Upper lobe of left lung (tissue), 6 donors: ENCODE results near the gene TBL1XR1. TPM values are rescaled to one million over a fixed set of nuclear protein-coding genes. Genes with fewer than 3 reads are reported as not detected.

ENCODE experiments used
- ATAC-seq, 2 donors: fragments of 200-7000 bp; cut with Tn5 transposase; one replicate each; pipeline ENCODE4 v1.9.1; 2022; ENCODE audit warnings: mild to moderate bottlenecking in 2 of 2, moderate library complexity in 2 of 2; ENCODE audit not compliant: low FRiP score in 2 of 2
- DNase-seq, 2 donors: peaks; one replicate each; pipeline ENCODE4 v3.0.0-alpha.2; 2019 to 2020
- H3K27ac ChIP-seq, 4 donors: fragments of 200-600 bp; sonication (generic); one replicate each; pipeline ENCODE4 v1.5.1; 2016 to 2019
- H3K27me3 ChIP-seq, 4 donors: fragments of 200-600 bp; sonication (generic); one replicate each; pipeline ENCODE4 v1.5.1; 2017 to 2019
- H3K36me3 ChIP-seq, 4 donors: fragments of 200-600 bp; sonication (generic); one replicate each; pipeline ENCODE4 v1.5.1; 2016 to 2019
- H3K4me1 ChIP-seq, 4 donors: fragments of 200-600 bp; sonication (generic); one replicate each; pipeline ENCODE4 v1.5.1; 2018 to 2019
- H3K4me3 ChIP-seq, 4 donors: fragments of 200-600 bp; sonication (generic); one replicate each; pipeline ENCODE4 v1.5.1; 2017 to 2019; ENCODE audit warnings: mild to moderate bottlenecking in 2 of 4, moderate library complexity in 1 of 4
- H3K9me3 ChIP-seq, 4 donors: fragments of 200-600 bp; sonication (generic); one replicate each; pipeline ENCODE4 v1.5.1; 2018 to 2019
- EP300 ChIP-seq, 4 donors: sonication (generic); formaldehyde crosslinking; IDR thresholded peaks; one replicate each; pipeline ENCODE4 v1.5.1; 2017; ENCODE audit warnings: antibody characterized with exemption in 4 of 4, control low read depth in 2 of 4
- POLR2A ChIP-seq, 4 donors: fragments of 450-650 bp; IDR thresholded peaks; one replicate each; pipeline ENCODE4 v1.5.1; 2016 to 2017; ENCODE audit warnings: antibody characterized with exemption in 4 of 4, mild to moderate bottlenecking in 2 of 4
- POLR2AphosphoS5 ChIP-seq, 2 donors: sonication (generic); formaldehyde crosslinking; IDR thresholded peaks; one replicate each; pipeline ENCODE4 v1.5.1; 2017; ENCODE audit warnings: antibody characterized with exemption in 2 of 2
- WGBS, 2 donors: methylation state at CpG; one replicate each; pipeline ENCODE4 v1.1.5; 2017 to 2018; 5-methylcytosine and 5-hydroxymethylcytosine counted together
- total RNA-seq, 6 donors: library from RNA; depleted of rRNA in 4 of 6; stranded (reverse); fragments of >200 nt in 4 of 6; gene quantifications; one replicate each; pipeline versions ENCODE4 v1.1.0 to v1.2.1, GENCODE V29; 2016 to 2021
- TF ChIP-seq, protein P1 (sequence below), 6 experiments: fragments of 450-650 bp in 4 of 6; fragments of 200-600 bp in 2 of 6; sonication (generic) in 2 of 6; IDR thresholded peaks; one replicate each; pipeline ENCODE4 v1.5.1; 2016 to 2019; ENCODE audit warnings: antibody characterized with exemption in 6 of 6
- donor health status: DM: no; HTN: no; CAD: no; lungs with moderate emphysema.
- donor health status: DM: no; HTN: yes; CAD: no; lungs with severe emphysema.

Gene TBL1XR1
- total RNA-seq, 6 donors from 2014 or later, result 46.1 to 156 (median 86.6) TPM

DNA sequence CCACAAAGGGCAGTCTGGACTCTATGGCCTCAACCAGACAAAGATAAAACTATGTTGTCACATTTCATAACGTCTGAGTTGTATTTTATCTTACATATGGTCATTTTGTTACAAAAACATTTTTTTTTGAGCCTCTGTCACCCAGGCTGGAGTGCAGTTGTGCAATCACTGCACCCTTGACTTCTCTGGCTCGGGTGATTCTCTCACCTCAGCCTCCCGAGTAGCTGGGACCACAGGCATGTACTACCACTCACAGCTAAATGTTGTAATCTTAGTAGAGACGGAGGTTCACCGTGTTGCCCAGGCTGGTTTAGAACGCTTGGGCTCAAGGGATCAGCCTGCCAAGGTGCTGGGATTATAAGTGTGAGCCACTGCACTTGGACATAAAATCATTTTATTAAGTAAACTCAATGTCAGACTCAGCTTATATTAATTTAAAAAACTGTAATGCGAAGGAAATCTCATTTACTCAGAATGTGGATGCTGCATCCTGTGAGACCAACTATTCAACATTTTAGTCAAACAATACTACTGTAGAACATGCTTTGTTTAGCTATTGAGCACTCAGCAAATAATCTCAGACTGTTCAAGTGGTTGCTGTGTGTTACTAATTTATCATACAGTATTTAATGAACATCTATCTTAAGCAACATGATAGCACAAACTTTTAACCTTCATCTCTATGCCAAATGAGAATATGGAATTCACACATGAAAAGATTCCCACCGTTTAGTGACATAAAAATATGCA is 209.2 kb downstream of the TBL1XR1 start:
- H3K9me3 ChIP-seq, result no peaks in the 10 kb centered on the region
- no peaks in the 10 kb centered on the region for H3K36me3 ChIP-seq
- TF ChIP-seq POLR2A (IDR thresholded peaks at IDR 0.05) (no peak), EP300 (IDR thresholded peaks at IDR 0.05) (no peak), POLR2AphosphoS5 (IDR thresholded peaks at IDR 0.05) (no peak)
- TF ChIP-seq, protein P1, sequence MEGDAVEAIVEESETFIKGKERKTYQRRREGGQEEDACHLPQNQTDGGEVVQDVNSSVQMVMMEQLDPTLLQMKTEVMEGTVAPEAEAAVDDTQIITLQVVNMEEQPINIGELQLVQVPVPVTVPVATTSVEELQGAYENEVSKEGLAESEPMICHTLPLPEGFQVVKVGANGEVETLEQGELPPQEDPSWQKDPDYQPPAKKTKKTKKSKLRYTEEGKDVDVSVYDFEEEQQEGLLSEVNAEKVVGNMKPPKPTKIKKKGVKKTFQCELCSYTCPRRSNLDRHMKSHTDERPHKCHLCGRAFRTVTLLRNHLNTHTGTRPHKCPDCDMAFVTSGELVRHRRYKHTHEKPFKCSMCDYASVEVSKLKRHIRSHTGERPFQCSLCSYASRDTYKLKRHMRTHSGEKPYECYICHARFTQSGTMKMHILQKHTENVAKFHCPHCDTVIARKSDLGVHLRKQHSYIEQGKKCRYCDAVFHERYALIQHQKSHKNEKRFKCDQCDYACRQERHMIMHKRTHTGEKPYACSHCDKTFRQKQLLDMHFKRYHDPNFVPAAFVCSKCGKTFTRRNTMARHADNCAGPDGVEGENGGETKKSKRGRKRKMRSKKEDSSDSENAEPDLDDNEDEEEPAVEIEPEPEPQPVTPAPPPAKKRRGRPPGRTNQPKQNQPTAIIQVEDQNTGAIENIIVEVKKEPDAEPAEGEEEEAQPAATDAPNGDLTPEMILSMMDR (IDR thresholded peaks at IDR 0.05), result no peak
- ATAC-seq, result peak in 1 of 2 donors; percentile 75
- peaks cover 0 to 7% (median 0%) of the 10 kb centered on the region in 4 donors for H3K4me1 ChIP-seq
- H3K27me3 ChIP-seq, result no peaks in the 10 kb centered on the region
- 44 to 53% methylated on average over 8 of the region's 8 CpGs for WGBS, 2 donors
- no peak overlapping the region for H3K4me3 ChIP-seq
- no peak overlapping the region for H3K27ac ChIP-seq
- DNase-seq, result peak in 1 of 2 donors; percentile 76

DNA sequence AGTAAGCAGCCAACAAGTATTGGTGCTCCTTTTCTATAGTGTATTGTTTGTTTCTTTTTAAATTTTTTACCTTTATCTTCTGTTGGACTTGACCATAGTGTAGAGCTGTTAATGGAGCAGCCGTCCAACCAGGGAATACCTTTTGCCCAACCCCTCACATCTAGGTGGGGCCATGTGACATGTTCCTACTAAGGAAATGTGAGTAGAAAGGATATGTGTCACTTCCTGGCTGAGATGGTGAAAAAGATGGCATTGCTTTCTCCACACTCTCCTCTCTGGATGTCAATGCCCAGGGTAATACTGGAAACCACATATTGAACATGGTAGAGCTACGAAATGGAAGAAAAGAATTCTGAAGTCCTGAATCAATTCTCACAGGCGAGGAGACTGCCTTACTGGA is 218.8 kb downstream of the TBL1XR1 start:
- Histone ChIP-seq H3K27me3 (no peaks in the 10 kb centered on the region), H3K9me3 (no peaks in the 10 kb centered on the region), H3K27ac (no peak overlapping the region), H3K36me3 (no peaks in the 10 kb centered on the region), H3K4me1 (no peaks in the 10 kb centered on the region), H3K4me3 (no peak overlapping the region)
- TF ChIP-seq POLR2A (IDR thresholded peaks at IDR 0.05) (no peak), POLR2AphosphoS5 (IDR thresholded peaks at IDR 0.05) (no peak), EP300 (IDR thresholded peaks at IDR 0.05) (no peak)
- TF ChIP-seq, protein P1 (IDR thresholded peaks at IDR 0.05), result no peak
- ATAC-seq (no peak), DNase-seq (no peak)
- 88 to 95% methylated on average over 3 of the region's 3 CpGs for WGBS, 2 donors

DNA sequence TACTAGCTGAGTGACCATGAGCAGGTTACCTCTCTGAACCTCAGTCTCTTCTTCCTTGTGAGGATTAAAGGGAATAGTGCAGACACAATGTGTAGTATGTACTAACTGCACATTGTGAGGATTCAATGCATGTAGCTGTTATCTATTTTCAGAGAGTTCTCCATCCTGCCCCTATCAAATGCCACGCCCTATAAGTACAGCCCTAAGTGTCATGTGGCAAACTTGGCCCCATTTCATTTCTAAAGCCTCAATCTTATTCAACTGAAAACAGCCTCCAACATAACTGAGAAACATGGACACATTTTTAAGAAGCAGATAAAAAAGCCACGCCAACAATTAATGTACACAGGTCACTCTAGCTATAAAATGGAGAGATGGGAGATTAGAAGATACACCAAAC is 220.0 kb downstream of the TBL1XR1 start:
- no peaks in the 10 kb centered on the region for H3K36me3 ChIP-seq
- 100% methylated on average over 2 of the region's 2 CpGs for WGBS, 2 donors
- no peak for ATAC-seq
- no peak overlapping the region for H3K27ac ChIP-seq
- H3K4me3 ChIP-seq, result no peak overlapping the region
- no peaks in the 10 kb centered on the region for H3K9me3 ChIP-seq
- H3K4me1 ChIP-seq, result no peaks in the 10 kb centered on the region
- no peaks in the 10 kb centered on the region for H3K27me3 ChIP-seq
- TF ChIP-seq POLR2A (IDR thresholded peaks at IDR 0.05) (no peak), POLR2AphosphoS5 (IDR thresholded peaks at IDR 0.05) (no peak), EP300 (IDR thresholded peaks at IDR 0.05) (no peak)
- TF ChIP-seq, protein P1 (IDR thresholded peaks at IDR 0.05), result no peak
- DNase-seq, result no peak

DNA sequence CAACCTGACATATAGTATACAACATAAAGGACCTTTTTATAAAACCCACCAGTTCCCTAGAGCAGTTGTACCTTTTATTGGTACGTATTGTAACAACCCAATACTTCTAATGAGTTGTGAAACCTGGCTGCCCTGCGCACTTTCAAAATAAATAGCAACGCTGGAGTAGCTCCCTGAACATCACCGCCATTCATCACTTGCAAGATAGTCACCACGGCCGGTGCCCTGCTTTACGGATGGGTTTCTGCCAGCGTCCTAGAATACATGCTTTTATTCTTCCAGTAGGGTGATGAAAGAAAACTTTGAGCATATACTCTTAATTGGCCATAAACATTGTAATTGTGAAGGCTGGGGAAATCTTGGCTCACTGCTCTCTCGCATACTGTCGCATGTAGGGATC is 220.7 kb downstream of the TBL1XR1 start:
- 89 to 90% methylated on average over 10 of the region's 10 CpGs for WGBS, 2 donors
- ATAC-seq (no peak), DNase-seq (no peak)
- Histone ChIP-seq H3K27ac (no peak overlapping the region), H3K4me1 (no peaks in the 10 kb centered on the region), H3K27me3 (no peaks in the 10 kb centered on the region), H3K36me3 (no peaks in the 10 kb centered on the region), H3K4me3 (no peak overlapping the region), H3K9me3 (no peaks in the 10 kb centered on the region)
- TF ChIP-seq POLR2A (IDR thresholded peaks at IDR 0.05), result no peak
- TF ChIP-seq, protein P1 (IDR thresholded peaks at IDR 0.05), result no peak
- TF ChIP-seq POLR2AphosphoS5 (IDR thresholded peaks at IDR 0.05), result no peak
- no peak for TF ChIP-seq EP300 (IDR thresholded peaks at IDR 0.05)

DNA sequence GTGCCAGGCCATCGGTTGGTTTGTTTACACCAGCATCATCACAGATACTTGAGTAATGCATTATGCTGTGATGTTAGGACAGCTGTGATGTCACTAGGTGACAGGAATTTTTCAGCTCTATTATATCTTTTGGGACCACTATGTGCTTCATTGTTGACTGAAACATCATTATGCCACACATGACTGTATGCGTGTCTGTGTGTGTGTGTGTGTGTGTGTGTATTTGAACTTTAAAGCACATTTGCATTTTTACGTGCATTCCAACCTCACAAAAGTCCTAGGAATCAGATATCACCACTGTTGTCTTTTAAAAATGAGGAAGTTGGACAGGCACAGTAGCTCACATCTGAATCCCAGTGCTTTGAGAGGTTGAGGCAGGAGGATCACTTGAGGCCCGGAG is 223.0 kb downstream of the TBL1XR1 start:
- no peak for TF ChIP-seq POLR2A (IDR thresholded peaks at IDR 0.05)
- TF ChIP-seq, protein P1 (IDR thresholded peaks at IDR 0.05), result no peak
- TF ChIP-seq POLR2AphosphoS5 (IDR thresholded peaks at IDR 0.05), result no peak
- TF ChIP-seq EP300 (IDR thresholded peaks at IDR 0.05), result no peak
- Histone ChIP-seq H3K4me3 (no peak overlapping the region), H3K36me3 (no peaks in the 10 kb centered on the region), H3K27ac (no peak overlapping the region), H3K9me3 (no peaks in the 10 kb centered on the region), H3K27me3 (no peaks in the 10 kb centered on the region), H3K4me1 (no peaks in the 10 kb centered on the region)
- no peak for DNase-seq
- no peak for ATAC-seq
- 63 to 65% methylated on average over 4 of the region's 4 CpGs for WGBS, 2 donors
